Measurements from ENCODE around the gene APP. TPM values are rescaled to one million over a fixed set of nuclear protein-coding genes. Genes with fewer than 3 reads are reported as not detected.

Gene APP
- total RNA-seq, 4 donors from 2014 or later = 471 to 1,291 (median 672) TPM

DNA sequence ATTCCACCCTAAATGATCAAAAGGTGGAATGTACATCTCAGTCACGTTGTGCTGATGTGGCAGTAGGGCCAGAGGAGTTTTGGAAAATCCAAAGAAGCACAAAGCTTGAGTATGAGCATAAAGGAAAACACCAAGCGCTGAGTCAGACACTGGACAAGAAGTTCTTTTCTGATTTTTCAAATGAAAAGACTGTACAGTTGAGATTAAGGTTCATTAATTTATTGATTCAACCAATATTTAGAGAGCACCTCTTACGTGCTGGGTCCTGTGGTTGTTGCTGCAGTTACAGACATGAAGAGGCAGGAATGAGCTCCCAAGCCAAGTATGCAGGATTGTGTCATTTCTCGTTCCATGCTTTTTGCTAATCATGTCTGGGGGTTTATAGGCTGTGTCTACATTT, 28.9 kb upstream of the APP start:
- 73 to 74% methylated on average over 4 of the region's 4 CpGs for WGBS, 2 donors (ENCODE audit: low coverage in 1 of 2)
- no peaks in the 10 kb centered on the region for H3K27me3 ChIP-seq
- intact Hi-C loops (cut with DNase I; ENCODE audit: low total_unique reads) = no loop called here
- in situ Hi-C loops (cut with MboI; ENCODE audit: low pct_ligation_motif_present in 1 of 4, low pct_unique_long_range_greater_than_20kb in 1 of 4, low sequenced_read_pairs in 3 of 4) = loop anchor here in 1 of 4 donors (25.0 kb wide), 1 partner anchor 513 kb away; no protein-coding TSS in a partner anchor
- TF ChIP-seq POLR2AphosphoS5 (IDR thresholded peaks at IDR 0.05) (no peak), EP300 (IDR thresholded peaks at IDR 0.05; ENCODE audit: low read depth) (no peak), POLR2A (IDR thresholded peaks at IDR 0.05) (no peak)
- TF ChIP-seq, protein P1, sequence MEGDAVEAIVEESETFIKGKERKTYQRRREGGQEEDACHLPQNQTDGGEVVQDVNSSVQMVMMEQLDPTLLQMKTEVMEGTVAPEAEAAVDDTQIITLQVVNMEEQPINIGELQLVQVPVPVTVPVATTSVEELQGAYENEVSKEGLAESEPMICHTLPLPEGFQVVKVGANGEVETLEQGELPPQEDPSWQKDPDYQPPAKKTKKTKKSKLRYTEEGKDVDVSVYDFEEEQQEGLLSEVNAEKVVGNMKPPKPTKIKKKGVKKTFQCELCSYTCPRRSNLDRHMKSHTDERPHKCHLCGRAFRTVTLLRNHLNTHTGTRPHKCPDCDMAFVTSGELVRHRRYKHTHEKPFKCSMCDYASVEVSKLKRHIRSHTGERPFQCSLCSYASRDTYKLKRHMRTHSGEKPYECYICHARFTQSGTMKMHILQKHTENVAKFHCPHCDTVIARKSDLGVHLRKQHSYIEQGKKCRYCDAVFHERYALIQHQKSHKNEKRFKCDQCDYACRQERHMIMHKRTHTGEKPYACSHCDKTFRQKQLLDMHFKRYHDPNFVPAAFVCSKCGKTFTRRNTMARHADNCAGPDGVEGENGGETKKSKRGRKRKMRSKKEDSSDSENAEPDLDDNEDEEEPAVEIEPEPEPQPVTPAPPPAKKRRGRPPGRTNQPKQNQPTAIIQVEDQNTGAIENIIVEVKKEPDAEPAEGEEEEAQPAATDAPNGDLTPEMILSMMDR (IDR thresholded peaks at IDR 0.05) = no peak
- H3K4me3 ChIP-seq = no peak overlapping the region
- no peaks in the 10 kb centered on the region for H3K9me3 ChIP-seq
- H3K4me1 ChIP-seq = no peaks in the 10 kb centered on the region
- H3K27ac ChIP-seq = no peak overlapping the region
- no peaks in the 10 kb centered on the region for H3K36me3 ChIP-seq
- no peak for DNase-seq

DNA sequence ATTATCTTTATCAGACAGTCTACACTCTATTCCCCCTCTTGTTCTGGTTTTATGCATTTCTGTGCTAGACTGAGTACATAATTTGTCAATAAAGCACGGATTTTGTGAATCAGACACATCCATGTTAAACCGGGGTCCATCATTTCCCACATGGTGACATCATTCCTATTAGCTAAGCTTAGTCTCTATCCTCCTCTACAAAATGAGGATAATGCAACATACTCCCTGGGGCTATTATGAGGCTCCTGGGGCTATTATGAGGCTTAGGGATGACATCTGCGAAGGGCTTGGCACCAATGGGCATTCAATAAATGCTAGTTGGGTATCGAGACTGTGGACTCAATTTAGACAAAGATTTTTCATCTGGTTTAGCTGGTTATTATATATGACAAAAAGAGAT, 25.1 kb upstream of the APP start:
- Histone ChIP-seq H3K4me1 (no peaks in the 10 kb centered on the region), H3K27ac (no peak overlapping the region), H3K9me3 (no peaks in the 10 kb centered on the region), H3K36me3 (no peaks in the 10 kb centered on the region), H3K4me3 (no peak overlapping the region), H3K27me3 (no peaks in the 10 kb centered on the region)
- intact Hi-C loops (cut with DNase I; ENCODE audit: low total_unique reads) (no loop called here), in situ Hi-C loops (cut with MboI; ENCODE audit: low pct_ligation_motif_present in 1 of 4, low pct_unique_long_range_greater_than_20kb in 1 of 4, low sequenced_read_pairs in 3 of 4) (loop anchor here in 1 of 4 donors (25.0 kb wide), 1 partner anchor 517 kb away; no protein-coding TSS in a partner anchor)
- WGBS, 2 donors (ENCODE audit: low coverage in 1 of 2) = 86 to 93% methylated on average over 4 of the region's 4 CpGs
- TF ChIP-seq EP300 (IDR thresholded peaks at IDR 0.05; ENCODE audit: low read depth) (no peak), POLR2AphosphoS5 (IDR thresholded peaks at IDR 0.05) (no peak), POLR2A (IDR thresholded peaks at IDR 0.05) (no peak)
- TF ChIP-seq, protein P1 (IDR thresholded peaks at IDR 0.05) = no peak
- DNase-seq = no peak

DNA sequence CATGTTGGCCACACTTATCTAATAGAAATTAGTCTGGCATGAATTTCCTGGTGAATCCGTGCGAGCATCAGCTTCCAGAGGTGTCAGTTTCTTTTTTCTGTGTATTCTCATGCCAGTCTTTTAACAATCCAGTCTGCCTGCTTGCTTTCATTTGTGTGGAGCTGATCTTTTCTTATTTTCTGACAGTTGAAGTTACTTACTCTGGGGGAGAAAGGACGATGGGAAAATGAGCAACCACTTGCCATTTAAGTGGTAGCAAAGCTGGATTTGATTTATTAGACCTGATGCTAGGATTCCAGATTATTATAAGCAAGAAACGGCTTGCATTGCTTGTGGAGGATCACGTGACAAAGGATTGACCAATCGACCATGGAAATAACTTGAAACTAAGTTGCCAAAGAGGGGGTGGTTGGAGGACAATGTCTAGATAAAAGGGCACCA, 24.3 kb upstream of the APP start:
- in situ Hi-C loops (cut with MboI; ENCODE audit: low pct_ligation_motif_present in 1 of 4, low pct_unique_long_range_greater_than_20kb in 1 of 4, low sequenced_read_pairs in 3 of 4) = loop anchor here in 1 of 4 donors (25.0 kb wide), 1 partner anchor 517 kb away; no protein-coding TSS in a partner anchor
- intact Hi-C loops (cut with DNase I; ENCODE audit: low total_unique reads) = no loop called here
- H3K4me1 ChIP-seq = no peaks in the 10 kb centered on the region
- no peak for DNase-seq
- no peak overlapping the region for H3K4me3 ChIP-seq
- H3K36me3 ChIP-seq = no peaks in the 10 kb centered on the region
- WGBS, 2 donors (ENCODE audit: low coverage in 1 of 2) = 61 to 72% methylated on average over 5 to 6 of the region's 6 CpGs
- H3K9me3 ChIP-seq = no peaks in the 10 kb centered on the region
- H3K27me3 ChIP-seq = no peaks in the 10 kb centered on the region
- H3K27ac ChIP-seq = no peak overlapping the region
- TF ChIP-seq POLR2A (IDR thresholded peaks at IDR 0.05) (no peak), EP300 (IDR thresholded peaks at IDR 0.05; ENCODE audit: low read depth) (no peak), POLR2AphosphoS5 (IDR thresholded peaks at IDR 0.05) (no peak)
- TF ChIP-seq, protein P1 (IDR thresholded peaks at IDR 0.05) = no peak

DNA sequence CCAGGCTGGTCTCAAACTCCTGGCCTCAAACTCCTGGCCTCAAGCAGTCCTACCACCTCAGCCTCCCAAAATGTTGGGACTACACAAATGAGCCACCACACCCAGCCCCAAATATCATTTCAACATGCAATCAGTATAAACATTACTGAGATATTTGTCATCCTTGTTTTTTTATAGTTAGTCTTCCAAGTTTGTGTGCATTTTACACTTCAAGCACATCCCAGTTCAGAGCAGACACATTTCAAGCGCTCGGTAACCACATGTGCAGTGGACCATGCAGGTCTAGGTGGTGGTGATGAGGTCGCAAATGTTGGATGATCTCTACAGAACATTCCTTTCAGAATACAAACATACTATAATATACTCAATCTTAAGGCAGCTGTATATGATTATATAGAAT, 23.8 kb upstream of the APP start:
- Histone ChIP-seq H3K9me3 (no peaks in the 10 kb centered on the region), H3K4me1 (no peaks in the 10 kb centered on the region), H3K36me3 (no peaks in the 10 kb centered on the region), H3K4me3 (no peak overlapping the region), H3K27me3 (no peaks in the 10 kb centered on the region), H3K27ac (no peak overlapping the region)
- 91 to 92% methylated on average over 2 to 3 of the region's 3 CpGs for WGBS, 2 donors (ENCODE audit: low coverage in 1 of 2)
- DNase-seq = no peak
- in situ Hi-C loops (cut with MboI; ENCODE audit: low pct_ligation_motif_present in 1 of 4, low pct_unique_long_range_greater_than_20kb in 1 of 4, low sequenced_read_pairs in 3 of 4) (loop anchor here in 1 of 4 donors (25.0 kb wide), 1 partner anchor 518 kb away; no protein-coding TSS in a partner anchor), intact Hi-C loops (cut with DNase I; ENCODE audit: low total_unique reads) (no loop called here)
- TF ChIP-seq, protein P1 (IDR thresholded peaks at IDR 0.05) = no peak
